Gastrocnemius medialis (tissue), 4 donors: ENCODE results near the gene KCNIP1. TPM values are rescaled to one million over a fixed set of nuclear protein-coding genes. Genes with fewer than 3 reads are reported as not detected.

Experiments
- ATAC-seq, 2 donors: fragments of 150-250 bp; one replicate each; pipeline ENCODE4 v1.9.1; 2016
- DNase-seq, 2 donors: peaks; one replicate each; pipeline ENCODE4 v3.0.0-alpha.2; 2019
- H3K27ac ChIP-seq, 4 donors: fragments of 200-600 bp; sonication (generic); 1 replicate in 1 of 4; 2 replicates in 3 of 4; pipeline ENCODE4 v1.5.1; 2016 to 2018; ENCODE audit warnings: mild to moderate bottlenecking in 2 of 4, moderate library complexity in 1 of 4
- H3K27me3 ChIP-seq, 3 donors: fragments of 200-600 bp; sonication (generic) in 2 of 3; 1 replicate in 1 of 3; 2 replicates in 2 of 3; pipeline versions ENCODE4 v1.5.1 to v1.6.0; 2016 to 2019; ENCODE audit warnings: mild to moderate bottlenecking in 1 of 3, moderate library complexity in 1 of 3
- H3K36me3 ChIP-seq, 2 donors: fragments of 200-600 bp; sonication (generic) in 1 of 2; one replicate each; pipeline ENCODE4 v1.5.1; 2017 to 2018
- H3K4me1 ChIP-seq, 2 donors: fragments of 200-600 bp; sonication (generic) in 1 of 2; one replicate each; pipeline ENCODE4 v1.5.1; 2016 to 2017; ENCODE audit warnings: mild to moderate bottlenecking in 2 of 2
- H3K4me3 ChIP-seq, 4 donors: fragments of 200-600 bp; sonication (generic) in 3 of 4; 1 replicate in 1 of 4; 2 replicates in 3 of 4; pipeline ENCODE4 v1.5.1; 2016 to 2019; ENCODE audit warnings: mild to moderate bottlenecking in 2 of 4
- H3K9me3 ChIP-seq, 3 donors: fragments of 200-600 bp; sonication (generic) in 2 of 3; 1 replicate in 1 of 3; 2 replicates in 2 of 3; pipeline ENCODE4 v1.5.1; 2016 to 2019
- CTCF ChIP-seq, 5 experiments: fragments of 450-650 bp in 3 of 5; fragments of 200-600 bp in 2 of 5; sonication (generic) in 2 of 5; IDR thresholded peaks in 4 of 5; conservative IDR thresholded peaks in 1 of 5; 1 replicate in 4 of 5; 2 replicates in 1 of 5; pipeline ENCODE4 v1.5.1; 2016 to 2019; ENCODE audit warnings: antibody characterized with exemption in 5 of 5, mild to moderate bottlenecking in 3 of 5, moderate library complexity in 3 of 5
- POLR2A ChIP-seq, 2 donors: fragments of 450-650 bp; IDR thresholded peaks; one replicate each; pipeline ENCODE4 v1.6.1; 2017; ENCODE audit warnings: antibody characterized with exemption in 2 of 2, mild to moderate bottlenecking in 2 of 2, moderate library complexity in 2 of 2
- in situ Hi-C, 4 donors: fragments of 200-750 bp; cut with MboI; loops; one replicate each; pipeline versions ENCODE4 v1.15.0 to v1.8.0; 2017; ENCODE audit warnings: low sequenced_read_pairs in 4 of 4
- intact Hi-C: fragments of 100-400 bp; cut with DNase I; formaldehyde crosslinking; loops from one replicate; pipeline ENCODE4 v1.15.1; 2023; ENCODE audit warnings: low total_unique reads
- total RNA-seq, 4 donors: library from RNA; depleted of rRNA; stranded (reverse); fragments of >200 nt; gene quantifications; one replicate each; pipeline versions ENCODE4 v1.1.0 to v1.2.3, GENCODE V29; 2016

The KCNIP1 gene
- total RNA-seq, 4 donors from 2014 or later, result not detected

DNA sequence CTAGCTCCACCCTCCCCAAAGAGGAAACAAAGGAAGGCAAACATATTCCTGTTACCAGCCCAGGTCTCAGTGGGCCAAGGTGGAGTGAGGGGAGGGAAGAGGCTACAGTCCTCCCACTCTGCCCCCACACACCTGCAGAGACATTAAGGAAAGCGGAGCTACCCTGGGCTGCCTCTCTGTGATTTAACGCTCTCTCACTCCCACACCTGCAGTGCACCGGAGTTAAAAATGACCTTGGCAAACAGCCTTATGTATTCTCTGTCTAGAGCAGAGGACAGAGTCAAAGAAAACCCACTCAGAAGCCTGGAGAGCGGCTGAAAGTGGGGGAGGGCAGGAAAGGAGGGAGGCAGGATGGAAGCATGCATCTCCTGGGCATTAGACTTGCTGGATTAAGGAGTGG lies 32.7 kb downstream of the KCNIP1 start:
- no peaks in the 10 kb centered on the region for H3K4me1 ChIP-seq
- no peak overlapping the region for H3K4me3 ChIP-seq
- in situ Hi-C loops, result no loop called here
- H3K27ac ChIP-seq, result no peak overlapping the region
- DNase-seq (no peak), ATAC-seq (no peak)
- TF ChIP-seq POLR2A (IDR thresholded peaks at IDR 0.05), result no peak
- TF ChIP-seq CTCF (IDR thresholded peaks at IDR 0.05 in 4 of 5, conservative IDR thresholded peaks at IDR 0.05 in 1 of 5), result no peak
- intact Hi-C loops, result no loop called here
- no peaks in the 10 kb centered on the region for H3K36me3 ChIP-seq
- no peaks in the 10 kb centered on the region for H3K9me3 ChIP-seq
- H3K27me3 ChIP-seq, result no peaks in the 10 kb centered on the region

- intact Hi-C loops, result no loop called here
- TF ChIP-seq POLR2A (IDR thresholded peaks at IDR 0.05) (no peak), CTCF (IDR thresholded peaks at IDR 0.05 in 4 of 5, conservative IDR thresholded peaks at IDR 0.05 in 1 of 5) (no peak)
- ATAC-seq, result no peak
- no peak overlapping the region for H3K27ac ChIP-seq
- H3K9me3 ChIP-seq, result no peaks in the 10 kb centered on the region
- in situ Hi-C loops, result no loop called here
- no peaks in the 10 kb centered on the region for H3K27me3 ChIP-seq
- H3K4me3 ChIP-seq, result no peak overlapping the region
- DNase-seq, result no peak
- no peaks in the 10 kb centered on the region for H3K36me3 ChIP-seq
- no peaks in the 10 kb centered on the region for H3K4me1 ChIP-seq
These were observed 33.8 kb downstream of the KCNIP1 start for GRCh38 chr5:170537451-170538095.

GRCh38 chr5:170538096-170538465 lies 34.3 kb downstream of the KCNIP1 start:
- Histone ChIP-seq H3K4me3 (no peak overlapping the region), H3K36me3 (no peaks in the 10 kb centered on the region), H3K4me1 (no peaks in the 10 kb centered on the region), H3K27ac (no peak overlapping the region), H3K27me3 (no peaks in the 10 kb centered on the region), H3K9me3 (no peaks in the 10 kb centered on the region)
- TF ChIP-seq CTCF (IDR thresholded peaks at IDR 0.05 in 4 of 5, conservative IDR thresholded peaks at IDR 0.05 in 1 of 5) (no peak), POLR2A (IDR thresholded peaks at IDR 0.05) (no peak)
- no peak for ATAC-seq
- intact Hi-C loops, result no loop called here
- in situ Hi-C loops, result no loop called here
- DNase-seq, result no peak

DNA sequence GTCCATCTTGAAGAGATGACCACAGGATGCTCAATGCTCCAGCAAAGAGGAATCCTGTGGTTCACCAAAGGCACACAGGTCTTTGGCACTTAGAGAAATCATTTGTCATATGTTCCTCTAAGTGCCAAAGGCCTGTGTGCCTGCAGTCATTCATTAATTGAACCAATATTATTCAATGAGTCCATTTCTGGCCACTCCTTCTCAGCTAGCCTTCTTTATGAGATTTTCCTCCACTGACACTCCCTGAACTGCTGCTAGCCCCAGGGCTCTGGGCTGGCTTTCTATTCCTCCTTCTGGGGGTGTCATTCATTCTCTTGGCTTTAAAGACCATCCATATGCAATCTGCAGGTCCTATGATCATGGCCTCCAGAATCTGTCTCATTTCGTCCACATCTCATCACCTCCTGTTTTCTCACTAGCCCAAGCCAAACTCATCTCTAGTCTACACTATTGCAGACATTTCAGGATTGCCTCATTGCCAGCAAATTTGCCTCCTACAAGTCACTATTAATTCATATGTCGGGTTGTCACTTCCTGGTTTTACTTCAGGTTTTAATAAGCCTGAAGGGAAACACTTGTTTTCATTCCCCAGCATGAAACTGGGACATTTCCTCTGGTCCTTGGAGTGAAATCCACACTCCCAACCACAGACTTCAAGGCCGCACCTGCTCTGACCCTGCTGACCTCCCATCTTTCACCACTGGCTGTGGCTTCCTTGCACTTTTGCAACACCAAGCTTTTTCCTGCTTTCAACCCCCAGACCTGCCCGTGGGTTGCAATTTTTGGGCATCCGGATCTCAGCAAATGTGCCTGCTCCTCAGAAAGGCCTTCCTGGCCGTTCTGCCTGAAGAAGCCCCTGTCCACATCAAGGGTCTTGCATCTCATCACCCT lies 35.1 kb downstream of the KCNIP1 start:
- H3K27me3 ChIP-seq, result no peaks in the 10 kb centered on the region
- H3K4me3 ChIP-seq, result no peak overlapping the region
- H3K4me1 ChIP-seq, result no peaks in the 10 kb centered on the region
- ATAC-seq, result no peak
- TF ChIP-seq CTCF (IDR thresholded peaks at IDR 0.05 in 4 of 5, conservative IDR thresholded peaks at IDR 0.05 in 1 of 5), result no peak
- no peak for TF ChIP-seq POLR2A (IDR thresholded peaks at IDR 0.05)
- in situ Hi-C loops (no loop called here), intact Hi-C loops (no loop called here)
- H3K9me3 ChIP-seq, result no peaks in the 10 kb centered on the region
- no peak overlapping the region for H3K27ac ChIP-seq
- no peaks in the 10 kb centered on the region for H3K36me3 ChIP-seq
- no peak for DNase-seq
